H9 (cell line): Measurements from ENCODE around the gene UNC93A. TPM values are rescaled to one million over a fixed set of nuclear protein-coding genes. Genes with fewer than 3 reads are reported as not detected.

Experiments
- DNase-seq: peaks from one replicate; pipeline ENCODE4 v3.0.0-alpha.2; 2017
- H2AFZ ChIP-seq: one replicate; pipeline ENCODE4 v1.6.1; 2013; ENCODE audit warnings: mild to moderate bottlenecking, low read length, control low read depth, moderate library complexity
- H2AK5ac ChIP-seq: 2 replicates; pipeline ENCODE4 v1.6.1; 2013; ENCODE audit warnings: low read length, control low read depth, mixed read lengths; ENCODE audit not compliant: insufficient read length
- H2BK120ac ChIP-seq: one replicate; pipeline ENCODE4 v1.6.1; 2013; ENCODE audit warnings: low read depth, mild to moderate bottlenecking, low read length, control low read depth, inconsistent platforms; ENCODE audit not compliant: poor library complexity, severe bottlenecking
- H2BK12ac ChIP-seq: 2 replicates; pipeline ENCODE4 v1.6.1; 2013; ENCODE audit warnings: low read length, control low read depth, mixed read lengths, low read depth; ENCODE audit not compliant: insufficient read length
- H2BK15ac ChIP-seq: 2 replicates; pipeline ENCODE4 v1.6.1; 2013; ENCODE audit warnings: low read depth, low read length, control low read depth
- H2BK20ac ChIP-seq: one replicate; pipeline ENCODE4 v1.6.1; 2013; ENCODE audit warnings: low read depth, mild to moderate bottlenecking, low read length, control low read depth, inconsistent platforms; ENCODE audit not compliant: poor library complexity, severe bottlenecking
- H2BK5ac ChIP-seq: 2 replicates; pipeline ENCODE4 v1.6.1; 2013; ENCODE audit warnings: low read length, control low read depth, mixed read lengths; ENCODE audit not compliant: insufficient read length
- H3K14ac ChIP-seq: 2 replicates; pipeline ENCODE4 v1.6.1; 2013; ENCODE audit warnings: low read length, control low read depth; ENCODE audit not compliant: insufficient read depth
- H3K18ac ChIP-seq: 2 replicates; pipeline ENCODE4 v1.6.1; 2013; ENCODE audit warnings: low read depth, mild to moderate bottlenecking, mixed read lengths, low read length, control low read depth; ENCODE audit not compliant: insufficient read length
- H3K23ac ChIP-seq: 2 replicates; pipeline ENCODE4 v1.6.1; 2013; ENCODE audit warnings: low read length, control low read depth, mixed read lengths, low read depth; ENCODE audit not compliant: insufficient read length
- H3K23me2 ChIP-seq: 2 replicates; pipeline ENCODE4 v1.6.1; 2013; ENCODE audit warnings: low read depth, mild to moderate bottlenecking, mixed read lengths, low read length, control low read depth; ENCODE audit not compliant: insufficient read length, poor library complexity, severe bottlenecking
- H3K27ac ChIP-seq: 2 replicates; pipeline ENCODE4 v1.5.1; 2013; ENCODE audit warnings: low read length, control low read depth, mixed read lengths, low read depth; ENCODE audit not compliant: insufficient read length
- H3K27me3 ChIP-seq: 2 replicates; pipeline ENCODE4 v1.6.1; 2013; ENCODE audit warnings: low read length, control low read depth, inconsistent platforms; ENCODE audit not compliant: insufficient read depth
- H3K4ac ChIP-seq: 2 replicates; pipeline ENCODE4 v1.6.1; 2013; ENCODE audit warnings: low read depth, mild to moderate bottlenecking, control low read depth, inconsistent platforms, low read length, moderate library complexity
- H3K4me1 ChIP-seq: 2 replicates; pipeline ENCODE4 v1.6.1; 2013; ENCODE audit warnings: low read length, control low read depth, inconsistent platforms; ENCODE audit not compliant: insufficient read depth
- H3K4me2 ChIP-seq: 2 replicates; pipeline ENCODE4 v1.6.1; 2013; ENCODE audit warnings: low read length, control low read depth, mixed read lengths; ENCODE audit not compliant: insufficient read length, insufficient read depth
- H3K56ac ChIP-seq: 2 replicates; pipeline ENCODE4 v1.6.1; 2013; ENCODE audit warnings: low read depth, mild to moderate bottlenecking, mixed read lengths, low read length, control low read depth; ENCODE audit not compliant: insufficient read length
- H3K79me1 ChIP-seq: 2 replicates; pipeline ENCODE4 v1.6.1; 2013; ENCODE audit warnings: low read depth, mild to moderate bottlenecking, moderate library complexity, low read length, control low read depth, inconsistent platforms; ENCODE audit not compliant: insufficient read depth, poor library complexity, severe bottlenecking
- H3K79me2 ChIP-seq: 2 replicates; pipeline ENCODE4 v1.6.1; 2013; ENCODE audit warnings: low read length, control low read depth, inconsistent platforms; ENCODE audit not compliant: insufficient read depth
- H3K9ac ChIP-seq: 2 replicates; pipeline ENCODE4 v1.6.1; 2013; ENCODE audit warnings: low read length, control low read depth, mixed read lengths; ENCODE audit not compliant: insufficient read length; ENCODE audit errors: extremely low read depth
- H3K9me3 ChIP-seq: one replicate; pipeline ENCODE4 v1.6.1; 2013; ENCODE audit warnings: low read depth, low read length, inconsistent platforms; ENCODE audit not compliant: control insufficient read depth
- H3T11ph ChIP-seq: one replicate; pipeline ENCODE4 v1.6.1; 2013; ENCODE audit warnings: mild to moderate bottlenecking, low read length, control low read depth, inconsistent platforms
- H4K20me1 ChIP-seq: one replicate; pipeline ENCODE4 v1.6.1; 2013; ENCODE audit not compliant: control insufficient read depth, insufficient read length, insufficient read depth
- H4K5ac ChIP-seq: 2 replicates; pipeline ENCODE4 v1.6.1; 2013; ENCODE audit warnings: low read depth, mild to moderate bottlenecking, mixed read lengths, low read length, control low read depth; ENCODE audit not compliant: insufficient read length
- H4K8ac ChIP-seq: replicated peaks from 2 replicates; pipeline ENCODE4 v1.6.1; 2013; ENCODE audit warnings: low read length, control low read depth, mixed read lengths, low read depth; ENCODE audit not compliant: insufficient read length
- H4K91ac ChIP-seq: 2 replicates; pipeline ENCODE4 v1.6.1; 2013; ENCODE audit warnings: low read depth, mild to moderate bottlenecking, moderate library complexity, mixed read lengths, low read length, control low read depth; ENCODE audit not compliant: insufficient read length
- H3K27ac Mint-ChIP-seq, 3 experiments: 2 replicates in 2 of 3; 3 replicates in 1 of 3; pipeline ENCODE4 v1.8.0; 2020 to 2021; ENCODE audit warnings: mixed read lengths in 3 of 3, mild to moderate bottlenecking in 1 of 3, moderate library complexity in 1 of 3
- H3K27me3 Mint-ChIP-seq: 2 replicates; pipeline ENCODE4 v1.8.0; 2021; ENCODE audit warnings: low read depth, mild to moderate bottlenecking, moderate library complexity, mixed read lengths
- H3K36me3 Mint-ChIP-seq, 3 experiments: 2 replicates in 2 of 3; 3 replicates in 1 of 3; pipeline ENCODE4 v1.8.0; 2020 to 2021; ENCODE audit warnings: low read depth in 3 of 3, mixed read lengths in 3 of 3; ENCODE audit not compliant: insufficient read depth in 1 of 3
- H3K4me1 Mint-ChIP-seq, 2 experiments: 2 replicates each; pipeline ENCODE4 v1.8.0; 2020; ENCODE audit warnings: mixed read lengths in 2 of 2
- H3K4me3 Mint-ChIP-seq, 2 experiments: 2 replicates in 1 of 2; 3 replicates in 1 of 2; pipeline ENCODE4 v1.8.0; 2020 to 2021; ENCODE audit warnings: mild to moderate bottlenecking in 2 of 2, mixed read lengths in 2 of 2, moderate library complexity in 1 of 2
- H3K9me3 Mint-ChIP-seq, 2 experiments: 2 replicates in 1 of 2; 3 replicates in 1 of 2; pipeline ENCODE4 v1.8.0; 2020; ENCODE audit warnings: mild to moderate bottlenecking in 2 of 2, mixed read lengths in 2 of 2, moderate library complexity in 1 of 2
- WGBS: extraction: QIAGEN DNeasy Blood & Tissue Kit; methylation state at CpG from one replicate; pipeline ENCODE4 v1.1.7; 2013; ENCODE audit warnings: missing lambda C conversion rate, low lambda C conversion rate, mixed read lengths; ENCODE audit not compliant: insufficient read length; ENCODE audit errors: extremely low coverage; 5-methylcytosine and 5-hydroxymethylcytosine counted together
- total RNA-seq: library from RNA; stranded (reverse); gene quantifications from 2 replicates; pipeline ENCODE4 v1.2.1, GENCODE V29; 2021
- TF ChIP-seq, protein P1 (sequence below): fragments of 200-600 bp; sonication (generic); conservative IDR thresholded peaks from 3 replicates; pipeline ENCODE4 v1.8.0; 2021; ENCODE audit warnings: antibody characterized with exemption, mild to moderate bottlenecking

The UNC93A gene
- total RNA-seq, 1 experiment from 2014 or later, result 0.70 TPM

- H3K27ac Mint-ChIP-seq, result no peak overlapping the region
- peaks cover 24 to 45% of the 10 kb centered on the region in 2 experiments for H3K4me1 Mint-ChIP-seq
- Histone ChIP-seq H2BK5ac (no peak overlapping the region), H3K9ac (no peak overlapping the region), H2BK120ac (no peak overlapping the region), H3K23ac (no peak overlapping the region), H3K14ac (no peak overlapping the region), H3K79me1 (no peaks in the 10 kb centered on the region), H3T11ph (no peak overlapping the region), H4K8ac (no peak overlapping the region), H3K27me3 (no peaks in the 10 kb centered on the region), H3K9me3 (no peaks in the 10 kb centered on the region), H3K79me2 (no peaks in the 10 kb centered on the region), H4K20me1 (no peaks in the 10 kb centered on the region), H2BK20ac (no peak overlapping the region), H2AK5ac (no peak overlapping the region), H3K18ac (no peak overlapping the region), H3K4me1 (peaks cover 5% of the 10 kb centered on the region; the same call in 1 of the 2 replicates), H3K27ac (no peak overlapping the region), H3K4me2 (no peak overlapping the region), H4K5ac (no peak overlapping the region), H3K23me2 (no peaks in the 10 kb centered on the region), H3K56ac (no peak overlapping the region), H2AFZ (no peak overlapping the region), H2BK12ac (no peak overlapping the region), H2BK15ac (no peak overlapping the region), H3K4ac (no peak overlapping the region), H4K91ac (no peak overlapping the region)
- H3K9me3 Mint-ChIP-seq, result peaks cover 2 to 4% of the 10 kb centered on the region in 2 experiments; a peak in 2 of 5 replicates
- H3K27me3 Mint-ChIP-seq, result peaks cover 35% of the 10 kb centered on the region
- TF ChIP-seq, protein P1, sequence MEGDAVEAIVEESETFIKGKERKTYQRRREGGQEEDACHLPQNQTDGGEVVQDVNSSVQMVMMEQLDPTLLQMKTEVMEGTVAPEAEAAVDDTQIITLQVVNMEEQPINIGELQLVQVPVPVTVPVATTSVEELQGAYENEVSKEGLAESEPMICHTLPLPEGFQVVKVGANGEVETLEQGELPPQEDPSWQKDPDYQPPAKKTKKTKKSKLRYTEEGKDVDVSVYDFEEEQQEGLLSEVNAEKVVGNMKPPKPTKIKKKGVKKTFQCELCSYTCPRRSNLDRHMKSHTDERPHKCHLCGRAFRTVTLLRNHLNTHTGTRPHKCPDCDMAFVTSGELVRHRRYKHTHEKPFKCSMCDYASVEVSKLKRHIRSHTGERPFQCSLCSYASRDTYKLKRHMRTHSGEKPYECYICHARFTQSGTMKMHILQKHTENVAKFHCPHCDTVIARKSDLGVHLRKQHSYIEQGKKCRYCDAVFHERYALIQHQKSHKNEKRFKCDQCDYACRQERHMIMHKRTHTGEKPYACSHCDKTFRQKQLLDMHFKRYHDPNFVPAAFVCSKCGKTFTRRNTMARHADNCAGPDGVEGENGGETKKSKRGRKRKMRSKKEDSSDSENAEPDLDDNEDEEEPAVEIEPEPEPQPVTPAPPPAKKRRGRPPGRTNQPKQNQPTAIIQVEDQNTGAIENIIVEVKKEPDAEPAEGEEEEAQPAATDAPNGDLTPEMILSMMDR, result no peak
- DNase-seq, result no peak
- H3K4me3 Mint-ChIP-seq, result no peak overlapping the region
- H3K36me3 Mint-ChIP-seq, result peaks cover 3 to 5% (median 4%) of the 10 kb centered on the region in 3 experiments; a peak in 6 of 7 replicates
- no CpG with 5 or more reads among the region's 18 CpGs for WGBS
Observed at GRCh38 chr6:167305796-167306195, 14.7 kb downstream of the UNC93A start.
